DND-41 (cell line): Measurements from ENCODE around the gene MED17.
"Not testable (repeated sequence)": the region's sequence is repeated elsewhere in the genome, so short reads cannot be mapped to it uniquely, and the experiment has no call there.

Experiments used
- CTCF ChIP-seq: IDR thresholded peaks from 2 replicates; pipeline ENCODE4 v1.5.1; 2012; ENCODE audit warnings: borderline replicate concordance, low read length, moderate library complexity, mild to moderate bottlenecking; ENCODE audit not compliant: poor library complexity, severe bottlenecking; ENCODE audit errors: extremely low read depth
- EZH2 ChIP-seq: IDR thresholded peaks from 3 replicates; pipeline ENCODE4 v1.6.1; 2012; ENCODE audit warnings: borderline replicate concordance, low read depth, mild to moderate bottlenecking, moderate library complexity, low read length, inconsistent platforms; ENCODE audit not compliant: severe bottlenecking

GRCh38 chr11:93759123-93759522, 25.0 kb upstream of the MED17 start:
- not testable (repeated sequence) for TF ChIP-seq CTCF, EZH2
